CD4-positive, CD25-positive, alpha-beta regulatory T cell (primary cell): ENCODE data around the gene DUS3L. TPM values are rescaled to one million over a fixed set of nuclear protein-coding genes. Genes with fewer than 3 reads are reported as not detected.
"Not testable (repeated sequence)": the region's sequence is repeated elsewhere in the genome, so short reads cannot be mapped to it uniquely, and the experiment has no call there.

Source experiments
- ATAC-seq, 2 donors: fragments of 150-1000 bp; cut with Tn5 transposase; one replicate each; pipeline ENCODE4 v1.10.0; 2021; ENCODE audit warnings: low read depth in 2 of 2, moderate number of reproducible peaks in 2 of 2, moderate library complexity in 1 of 2
- DNase-seq, 3 donors: peaks; one replicate each; pipeline versions ENCODE4 v3.0.0 to v3.0.0-alpha.2; 2012 to 2022; ENCODE audit warnings: mixed read lengths in 1 of 3
- H3K27ac ChIP-seq: one replicate; pipeline ENCODE4 v1.7.0; 2013; ENCODE audit warnings: mild to moderate bottlenecking, low read length; ENCODE audit not compliant: insufficient read depth, poor library complexity, severe bottlenecking
- H3K27me3 ChIP-seq: one replicate; pipeline ENCODE4 v1.7.0; 2013; ENCODE audit warnings: low read length; ENCODE audit not compliant: control insufficient read depth, insufficient read depth
- H3K36me3 ChIP-seq: one replicate; pipeline ENCODE4 v1.7.0; 2013; ENCODE audit warnings: mild to moderate bottlenecking, low read length, moderate library complexity; ENCODE audit not compliant: control insufficient read depth, insufficient read depth
- H3K4me1 ChIP-seq: 2 replicates; pipeline ENCODE4 v1.7.0; 2013; ENCODE audit warnings: mild to moderate bottlenecking, low read length; ENCODE audit not compliant: insufficient read depth, control insufficient read depth, poor library complexity, severe bottlenecking
- H3K4me3 ChIP-seq: one replicate; pipeline ENCODE4 v1.7.0; 2013; ENCODE audit warnings: low read depth, mild to moderate bottlenecking, low read length, moderate library complexity
- H3K9me3 ChIP-seq, 2 experiments: 1 replicate in 1 of 2; 2 replicates in 1 of 2; pipeline ENCODE4 v1.7.0; 2013; ENCODE audit warnings: low read length in 2 of 2, mild to moderate bottlenecking in 1 of 2, moderate library complexity in 1 of 2; ENCODE audit not compliant: control insufficient read depth in 2 of 2
- H3K27ac Mint-ChIP-seq, 3 donors: one replicate each; pipeline ENCODE4 v1.8.0; 2020 to 2022; ENCODE audit warnings: mild to moderate bottlenecking in 3 of 3, mixed read lengths in 3 of 3, moderate library complexity in 2 of 3
- H3K27me3 Mint-ChIP-seq: one replicate; pipeline ENCODE4 v1.8.0; 2022; ENCODE audit warnings: mild to moderate bottlenecking, mixed read lengths
- H3K36me3 Mint-ChIP-seq: one replicate; pipeline ENCODE4 v1.8.0; 2020; ENCODE audit warnings: mixed read lengths
- H3K4me1 Mint-ChIP-seq, 4 donors: one replicate each; pipeline ENCODE4 v1.8.0; 2020 to 2022; ENCODE audit warnings: mixed read lengths in 4 of 4, mild to moderate bottlenecking in 1 of 4
- H3K4me3 Mint-ChIP-seq, 4 donors: one replicate each; pipeline ENCODE4 v1.8.0; 2020 to 2022; ENCODE audit warnings: mild to moderate bottlenecking in 4 of 4, mixed read lengths in 4 of 4, moderate library complexity in 3 of 4
- H3K9me3 Mint-ChIP-seq, 7 donors: one replicate each; pipeline ENCODE4 v1.8.0; 2020 to 2022; ENCODE audit warnings: mixed read lengths in 7 of 7, mild to moderate bottlenecking in 3 of 7, moderate library complexity in 2 of 7
- polyA plus RNA-seq, 4 donors: library from polyadenylated mRNA; unstranded; fragments of 300-500 nt; fragmentation: Illumina TruSeq; gene quantifications; one replicate each; pipeline ENCODE4 v1.2.3, GENCODE V29; 2021
- total RNA-seq: library from RNA; stranded (reverse); gene quantifications from one replicate; pipeline ENCODE4 v1.2.3, GENCODE V29; 2022

The DUS3L gene
- total and polyA plus RNA-seq, 5 donors from 2014 or later = 25.4 to 129 (median 34.0) TPM

DNA sequence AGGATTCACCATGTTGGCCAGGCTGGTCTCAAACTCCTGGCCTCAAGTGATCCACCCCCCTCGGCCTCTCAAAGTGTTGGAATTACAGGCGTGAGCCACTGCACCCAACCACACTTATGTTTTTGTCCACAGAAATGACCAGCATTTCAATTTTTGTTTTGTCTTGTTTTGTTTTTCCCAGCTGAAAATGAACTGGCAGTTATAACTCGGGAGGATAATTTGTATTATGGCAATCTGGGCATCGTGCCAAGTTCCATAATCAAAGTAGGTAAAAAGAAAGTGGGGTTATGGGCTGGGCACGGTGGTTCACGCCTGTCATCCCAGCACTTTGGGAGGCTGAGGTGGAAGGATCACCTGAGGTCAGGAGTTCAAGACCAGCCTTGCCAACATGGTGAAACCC, 42.0 kb downstream of the DUS3L start:
- H3K9me3 ChIP-seq, H3K36me3 ChIP-seq, H3K4me1 Mint-ChIP-seq, DNase-seq, H3K4me3 ChIP-seq, H3K4me1 ChIP-seq, H3K27me3 ChIP-seq, H3K27ac ChIP-seq, ATAC-seq, H3K4me3 Mint-ChIP-seq, H3K36me3 Mint-ChIP-seq, H3K27ac Mint-ChIP-seq, H3K9me3 Mint-ChIP-seq: not testable (repeated sequence)
- H3K27me3 Mint-ChIP-seq = peaks cover 13% of the 10 kb centered on the region

DNA sequence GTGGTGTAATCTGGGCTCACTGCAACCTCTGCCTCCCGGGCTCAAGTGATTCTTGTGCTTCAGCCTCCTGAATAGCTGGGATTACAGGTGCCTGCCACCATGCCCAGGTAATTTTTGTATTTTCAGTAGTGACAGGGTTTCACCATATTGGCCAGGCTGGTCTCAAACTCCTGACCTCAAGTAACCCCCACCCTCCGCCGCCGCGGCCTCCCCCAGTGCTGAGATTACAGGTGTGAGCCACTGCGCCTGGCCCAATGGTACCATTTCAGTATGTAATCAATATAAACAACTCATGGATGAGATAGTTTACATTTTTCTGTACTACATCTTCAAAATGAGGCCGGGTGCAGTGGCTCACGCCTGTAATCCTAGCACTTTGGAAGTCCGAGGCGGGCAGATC, 46.0 kb downstream of the DUS3L start:
- H3K4me1 ChIP-seq, H3K9me3 Mint-ChIP-seq, H3K36me3 Mint-ChIP-seq, H3K27me3 ChIP-seq, H3K27ac ChIP-seq, H3K27ac Mint-ChIP-seq, H3K9me3 ChIP-seq, H3K4me1 Mint-ChIP-seq, H3K4me3 ChIP-seq, DNase-seq, H3K4me3 Mint-ChIP-seq, H3K36me3 ChIP-seq, ATAC-seq: not testable (repeated sequence)
- H3K27me3 Mint-ChIP-seq = peaks cover 15% of the 10 kb centered on the region

DNA sequence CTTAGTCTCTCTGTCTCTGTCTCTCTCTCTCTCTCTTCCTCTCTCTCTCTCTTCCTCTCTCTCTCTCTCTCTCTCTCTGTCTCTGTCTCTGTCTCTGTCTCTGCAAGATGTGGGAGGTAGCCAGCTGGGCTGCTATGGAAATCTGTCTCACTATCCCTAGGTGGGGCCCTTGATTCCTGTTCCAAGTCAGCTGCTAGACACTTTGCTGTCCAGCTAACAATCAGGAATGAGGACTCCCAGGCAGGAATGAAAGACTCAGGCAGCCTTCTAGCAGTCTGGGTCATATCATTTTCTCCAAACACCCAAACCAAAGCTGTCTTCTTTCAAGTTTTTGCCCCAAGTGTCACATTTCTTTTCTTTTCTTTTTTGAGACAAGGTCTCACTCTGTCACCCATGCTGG, 47.3 kb downstream of the DUS3L start:
- no peak overlapping the region for H3K4me3 ChIP-seq
- H3K9me3 ChIP-seq = no peaks in the 10 kb centered on the region
- no peak for DNase-seq
- peaks cover 0 to 4% (median 0%) of the 10 kb centered on the region in 7 donors for H3K9me3 Mint-ChIP-seq
- no peaks in the 10 kb centered on the region for H3K36me3 Mint-ChIP-seq
- H3K4me1 ChIP-seq = no peaks in the 10 kb centered on the region
- H3K36me3 ChIP-seq = no peaks in the 10 kb centered on the region
- no peak for ATAC-seq
- H3K4me3 Mint-ChIP-seq = no peak overlapping the region
- H3K27ac Mint-ChIP-seq = no peak overlapping the region
- no peaks in the 10 kb centered on the region for H3K27me3 ChIP-seq
- H3K27me3 Mint-ChIP-seq = peaks cover 15% of the 10 kb centered on the region
- H3K4me1 Mint-ChIP-seq = no peaks in the 10 kb centered on the region
- no peak overlapping the region for H3K27ac ChIP-seq

DNA sequence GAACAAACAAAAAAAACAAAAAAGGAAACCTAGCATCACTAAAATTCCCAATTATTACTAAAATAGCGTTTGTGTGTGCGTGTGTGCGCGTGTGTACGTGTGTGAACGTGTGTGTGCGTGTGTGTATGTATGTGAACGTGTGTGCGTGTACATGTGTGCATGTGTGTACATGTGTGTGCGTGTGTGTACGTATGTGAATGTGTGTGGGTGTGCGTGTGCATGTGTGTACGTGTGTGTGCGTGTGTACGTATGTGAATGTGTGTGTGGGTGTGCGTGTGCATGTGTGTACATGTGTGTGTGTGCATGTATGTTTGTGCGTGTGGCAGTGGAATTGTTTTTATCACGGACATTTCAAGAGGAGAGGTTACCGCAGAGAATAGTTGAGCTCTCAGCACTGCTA, 48.9 kb downstream of the DUS3L start:
- Mint-ChIP-seq H3K9me3 (peaks cover 0 to 4% (median 0%) of the 10 kb centered on the region in 7 donors), H3K27me3 (peaks cover 11% of the 10 kb centered on the region), H3K4me1 (no peaks in the 10 kb centered on the region), H3K27ac (peak overlapping the region in 1 of 3 donors; percentile 65), H3K36me3 (no peaks in the 10 kb centered on the region), H3K4me3 (no peak overlapping the region)
- Histone ChIP-seq H3K9me3 (no peaks in the 10 kb centered on the region), H3K36me3 (no peaks in the 10 kb centered on the region), H3K4me3 (no peak overlapping the region), H3K4me1 (no peaks in the 10 kb centered on the region), H3K27ac (no peak overlapping the region), H3K27me3 (no peaks in the 10 kb centered on the region)
- no peak for ATAC-seq
- no peak for DNase-seq

DNA sequence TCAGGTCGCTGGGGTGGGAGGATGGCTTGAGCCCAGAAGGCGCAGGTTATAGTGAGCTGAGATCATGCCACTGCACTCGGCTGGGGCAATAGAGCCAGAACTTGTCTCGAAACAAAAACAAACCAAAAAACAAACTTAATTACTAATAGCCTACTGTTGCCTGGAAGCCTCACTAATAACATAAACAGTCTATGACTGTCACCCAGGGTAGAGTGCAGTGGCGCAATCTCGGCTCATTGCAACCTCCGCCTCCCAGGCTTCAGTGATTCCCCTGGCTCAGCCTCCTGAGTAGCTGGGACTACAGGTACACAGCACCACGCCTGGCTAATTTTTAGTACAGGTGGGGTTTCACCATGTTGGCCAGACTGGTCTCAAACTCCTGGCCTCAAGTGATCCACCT, 52.5 kb downstream of the DUS3L start:
- Histone ChIP-seq H3K36me3 (no peaks in the 10 kb centered on the region), H3K4me1 (no peaks in the 10 kb centered on the region), H3K4me3 (no peak overlapping the region), H3K27ac (no peak overlapping the region), H3K27me3 (no peaks in the 10 kb centered on the region), H3K9me3 (no peaks in the 10 kb centered on the region)
- Mint-ChIP-seq H3K27me3 (peaks cover 4% of the 10 kb centered on the region), H3K27ac (no peak overlapping the region), H3K4me1 (no peaks in the 10 kb centered on the region), H3K9me3 (peaks cover 0 to 4% (median 0%) of the 10 kb centered on the region in 7 donors), H3K4me3 (no peak overlapping the region), H3K36me3 (no peaks in the 10 kb centered on the region)
- ATAC-seq = no peak
- DNase-seq = no peak

Other genes with a start within 250 kb of the DUS3L start
- 3.1 TPM for gene TINCR, start 223.2 kb downstream of the DUS3L start, total RNA-seq
- gene TINCR, start 223.2 kb downstream of the DUS3L start, polyA plus RNA-seq = not detected
- 271 TPM for gene SAFB2, start 168.4 kb downstream of the DUS3L start, total RNA-seq
- gene SAFB2, start 168.4 kb downstream of the DUS3L start, polyA plus RNA-seq = 10 to 100 TPM; 23.0 to 26.1 (median 23.3) TPM
- gene SAFB, start 168.1 kb downstream of the DUS3L start, total RNA-seq = 204 TPM
- 10 to 100 TPM; 36.9 to 56.2 (median 45.9) TPM for gene SAFB, start 168.1 kb downstream of the DUS3L start, polyA plus RNA-seq
- gene MICOS13, start 110.6 kb downstream of the DUS3L start, total RNA-seq = 21.2 TPM
- 100 to 1,000 TPM in 2 of 4 donors, 10 to 100 TPM in 2; 90.6 to 110 (median 100) TPM for gene MICOS13, start 110.6 kb downstream of the DUS3L start, polyA plus RNA-seq
- 2.4 TPM for gene HSD11B1L, start 110.1 kb downstream of the DUS3L start, total RNA-seq
- 1 to 10 TPM; 1.8 to 3.0 (median 2.3) TPM for gene HSD11B1L, start 110.1 kb downstream of the DUS3L start, polyA plus RNA-seq
- gene RPL36, start 100.9 kb downstream of the DUS3L start, total RNA-seq = 984 TPM
- gene RPL36, start 100.9 kb downstream of the DUS3L start, polyA plus RNA-seq = 1,000 to 10,000 TPM; 1,952 to 2,703 (median 2,229) TPM
- gene LONP1, start 71.0 kb downstream of the DUS3L start, total RNA-seq = 67.6 TPM
- 10 to 100 TPM; 16.4 to 22.8 (median 20.3) TPM for gene LONP1, start 71.0 kb downstream of the DUS3L start, polyA plus RNA-seq
- not detected for gene CATSPERD, start 70.5 kb downstream of the DUS3L start, total RNA-seq
- gene CATSPERD, start 70.5 kb downstream of the DUS3L start, polyA plus RNA-seq = under 1 TPM in 1 of 4 donors, not detected in 3; 0.17 TPM
- 3.5 TPM for gene PRR22, start 6.4 kb downstream of the DUS3L start, total RNA-seq
- not detected for gene PRR22, start 6.4 kb downstream of the DUS3L start, polyA plus RNA-seq
- not detected for gene NRTN, start 13.9 kb upstream of the DUS3L start, total RNA-seq
- gene NRTN, start 13.9 kb upstream of the DUS3L start, polyA plus RNA-seq = under 1 TPM in 2 of 4 donors, not detected in 2; 0.21 to 0.68 TPM
- gene FUT6, start 48.5 kb upstream of the DUS3L start, total RNA-seq = not detected
- not detected for gene FUT6, start 48.5 kb upstream of the DUS3L start, polyA plus RNA-seq
- gene FUT3, start 60.3 kb upstream of the DUS3L start, total RNA-seq = not detected
- gene FUT3, start 60.3 kb upstream of the DUS3L start, polyA plus RNA-seq = not detected
- 3.7 TPM for gene FUT5, start 79.4 kb upstream of the DUS3L start, total RNA-seq
- gene FUT5, start 79.4 kb upstream of the DUS3L start, polyA plus RNA-seq = under 1 TPM in 2 of 4 donors, not detected in 2; 0.11 to 0.14 TPM
- gene NDUFA11, start 112.6 kb upstream of the DUS3L start, total RNA-seq = 120 TPM
- 100 to 1,000 TPM; 408 to 499 (median 465) TPM for gene NDUFA11, start 112.6 kb upstream of the DUS3L start, polyA plus RNA-seq
- gene VMAC, start 113.7 kb upstream of the DUS3L start, total RNA-seq = 25.0 TPM
- 1 to 10 TPM; 4.9 to 9.5 (median 7.5) TPM for gene VMAC, start 113.7 kb upstream of the DUS3L start, polyA plus RNA-seq
- 38.8 TPM for gene CAPS, start 123.1 kb upstream of the DUS3L start, total RNA-seq
- 1 to 10 TPM; 1.2 to 3.1 (median 2.8) TPM for gene CAPS, start 123.1 kb upstream of the DUS3L start, polyA plus RNA-seq
- 106 TPM for gene RANBP3, start 187.0 kb upstream of the DUS3L start, total RNA-seq
- gene RANBP3, start 187.0 kb upstream of the DUS3L start, polyA plus RNA-seq = 10 to 100 TPM in 2 of 4 donors, 1 to 10 TPM in 2; 8.0 to 12.1 (median 10.0) TPM